Tibial nerve (tissue), 4 donors: Measurements from ENCODE around the gene INTS13. TPM values are rescaled to one million over a fixed set of nuclear protein-coding genes. Genes with fewer than 3 reads are reported as not detected.
"Not testable (repeated sequence)": the region's sequence is repeated elsewhere in the genome, so short reads cannot be mapped to it uniquely, and the experiment has no call there.

ENCODE experiments used
- DNase-seq, 2 donors: peaks; one replicate each; pipeline ENCODE4 v3.0.0-alpha.2; 2019; ENCODE audit warnings: low spot score in 2 of 2
- H3K27ac ChIP-seq, 4 donors: fragments of 200-600 bp; sonication (generic) in 3 of 4; one replicate each; pipeline ENCODE4 v1.5.1; 2017 to 2019; ENCODE audit warnings: mild to moderate bottlenecking in 1 of 4
- H3K27me3 ChIP-seq, 2 donors: fragments of 200-600 bp; sonication (generic) in 1 of 2; one replicate each; pipeline versions ENCODE4 v1.5.1 to v1.6.0; 2017 to 2019
- H3K36me3 ChIP-seq, 3 donors: fragments of 200-600 bp; sonication (generic); one replicate each; pipeline ENCODE4 v1.5.1; 2018 to 2019
- H3K4me1 ChIP-seq, 4 donors: fragments of 200-600 bp; sonication (generic) in 3 of 4; one replicate each; pipeline ENCODE4 v1.5.1; 2017 to 2019
- H3K4me3 ChIP-seq, 4 donors: fragments of 200-600 bp; sonication (generic) in 3 of 4; one replicate each; pipeline ENCODE4 v1.5.1; 2017 to 2019; ENCODE audit warnings: mild to moderate bottlenecking in 1 of 4, moderate library complexity in 1 of 4
- H3K9me3 ChIP-seq, 4 donors: fragments of 200-600 bp; sonication (generic) in 3 of 4; one replicate each; pipeline ENCODE4 v1.5.1; 2017 to 2019
- EP300 ChIP-seq, 2 donors: sonication (generic); formaldehyde crosslinking; IDR thresholded peaks; one replicate each; pipeline ENCODE4 v1.6.1; 2017; ENCODE audit warnings: antibody characterized with exemption in 2 of 2, mild to moderate bottlenecking in 1 of 2
- POLR2A ChIP-seq, 2 donors: fragments of 450-650 bp; IDR thresholded peaks; one replicate each; pipeline ENCODE4 v1.6.1; 2017; ENCODE audit warnings: antibody characterized with exemption in 2 of 2, mild to moderate bottlenecking in 2 of 2, moderate library complexity in 2 of 2
- WGBS, 2 donors: methylation state at CpG; one replicate each; pipeline ENCODE4 v1.1.5; 2018; 5-methylcytosine and 5-hydroxymethylcytosine counted together
- total RNA-seq, 4 donors: library from RNA; depleted of rRNA; stranded (reverse); fragments of >200 nt; gene quantifications; one replicate each; pipeline ENCODE4 v1.1.0, GENCODE V29; 2016
- TF ChIP-seq, protein P1 (sequence below), 5 experiments: fragments of 200-600 bp in 3 of 5; fragments of 450-650 bp in 2 of 5; sonication (generic) in 3 of 5; IDR thresholded peaks; one replicate each; pipeline ENCODE4 v1.5.1; 2016 to 2019; ENCODE audit warnings: antibody characterized with exemption in 5 of 5, mild to moderate bottlenecking in 3 of 5, moderate library complexity in 2 of 5

Gene INTS13
- total RNA-seq, 4 donors from 2014 or later, result 12.4 to 31.5 (median 19.5) TPM

DNA sequence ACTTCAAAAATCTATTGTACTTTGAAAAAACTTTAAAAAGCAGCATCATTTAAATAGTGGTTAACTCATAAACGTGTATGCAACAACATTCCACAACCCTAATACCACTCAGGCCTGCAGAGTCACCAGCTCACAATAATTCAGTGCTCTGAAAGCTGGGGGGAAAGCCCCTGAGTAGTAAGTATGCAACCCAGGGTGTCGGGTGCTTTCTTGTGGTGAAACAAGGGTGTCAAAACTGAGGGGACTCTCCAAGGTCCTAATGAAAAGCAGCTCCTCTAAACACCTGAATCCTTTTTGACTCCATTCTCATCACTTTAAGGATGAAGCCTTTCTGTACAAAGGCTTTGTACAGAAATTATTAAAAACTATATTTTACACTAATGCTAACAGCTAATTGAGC, 34.2 kb upstream of the INTS13 start:
- Histone ChIP-seq H3K36me3 (peaks cover 0 to 90% (median 9%) of the 10 kb centered on the region in 3 donors), H3K27ac (no peak overlapping the region), H3K9me3 (no peaks in the 10 kb centered on the region), H3K4me1 (no peaks in the 10 kb centered on the region), H3K27me3 (no peaks in the 10 kb centered on the region), H3K4me3 (no peak overlapping the region)
- no peak for DNase-seq
- TF ChIP-seq EP300 (IDR thresholded peaks at IDR 0.05) (no peak), POLR2A (IDR thresholded peaks at IDR 0.05) (no peak)
- TF ChIP-seq, protein P1, sequence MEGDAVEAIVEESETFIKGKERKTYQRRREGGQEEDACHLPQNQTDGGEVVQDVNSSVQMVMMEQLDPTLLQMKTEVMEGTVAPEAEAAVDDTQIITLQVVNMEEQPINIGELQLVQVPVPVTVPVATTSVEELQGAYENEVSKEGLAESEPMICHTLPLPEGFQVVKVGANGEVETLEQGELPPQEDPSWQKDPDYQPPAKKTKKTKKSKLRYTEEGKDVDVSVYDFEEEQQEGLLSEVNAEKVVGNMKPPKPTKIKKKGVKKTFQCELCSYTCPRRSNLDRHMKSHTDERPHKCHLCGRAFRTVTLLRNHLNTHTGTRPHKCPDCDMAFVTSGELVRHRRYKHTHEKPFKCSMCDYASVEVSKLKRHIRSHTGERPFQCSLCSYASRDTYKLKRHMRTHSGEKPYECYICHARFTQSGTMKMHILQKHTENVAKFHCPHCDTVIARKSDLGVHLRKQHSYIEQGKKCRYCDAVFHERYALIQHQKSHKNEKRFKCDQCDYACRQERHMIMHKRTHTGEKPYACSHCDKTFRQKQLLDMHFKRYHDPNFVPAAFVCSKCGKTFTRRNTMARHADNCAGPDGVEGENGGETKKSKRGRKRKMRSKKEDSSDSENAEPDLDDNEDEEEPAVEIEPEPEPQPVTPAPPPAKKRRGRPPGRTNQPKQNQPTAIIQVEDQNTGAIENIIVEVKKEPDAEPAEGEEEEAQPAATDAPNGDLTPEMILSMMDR (IDR thresholded peaks at IDR 0.05), result no peak
- WGBS, 2 donors, result 74 to 80% methylated on average over 2 of the region's 2 CpGs

DNA sequence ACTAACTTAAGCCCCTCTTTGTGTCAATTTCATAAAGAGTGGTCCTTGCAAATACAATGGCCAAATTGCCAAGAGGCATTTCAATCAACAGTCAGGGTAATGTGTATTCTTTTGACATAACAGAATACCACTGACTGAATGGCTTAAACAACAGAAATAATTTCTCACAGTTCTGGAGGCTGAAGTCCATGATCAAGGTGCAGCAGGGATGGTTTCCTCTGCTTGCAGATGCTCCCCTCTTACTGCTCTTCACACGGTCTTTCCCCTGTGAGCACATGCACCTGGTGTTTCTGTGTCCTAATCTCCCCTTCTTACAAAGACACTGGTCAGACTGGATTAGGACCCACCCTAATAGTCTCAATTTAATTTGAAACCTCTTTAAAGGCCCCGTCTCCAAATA, 32.4 kb upstream of the INTS13 start:
- Histone ChIP-seq H3K4me1 (no peaks in the 10 kb centered on the region), H3K9me3 (no peaks in the 10 kb centered on the region), H3K27me3 (no peaks in the 10 kb centered on the region), H3K27ac (no peak overlapping the region), H3K36me3 (peaks cover 0 to 77% (median 9%) of the 10 kb centered on the region in 3 donors), H3K4me3 (no peak overlapping the region)
- no peak for DNase-seq
- TF ChIP-seq POLR2A (IDR thresholded peaks at IDR 0.05), result no peak
- WGBS, 2 donors, result 90 to 94% methylated on average over 2 of the region's 2 CpGs

DNA sequence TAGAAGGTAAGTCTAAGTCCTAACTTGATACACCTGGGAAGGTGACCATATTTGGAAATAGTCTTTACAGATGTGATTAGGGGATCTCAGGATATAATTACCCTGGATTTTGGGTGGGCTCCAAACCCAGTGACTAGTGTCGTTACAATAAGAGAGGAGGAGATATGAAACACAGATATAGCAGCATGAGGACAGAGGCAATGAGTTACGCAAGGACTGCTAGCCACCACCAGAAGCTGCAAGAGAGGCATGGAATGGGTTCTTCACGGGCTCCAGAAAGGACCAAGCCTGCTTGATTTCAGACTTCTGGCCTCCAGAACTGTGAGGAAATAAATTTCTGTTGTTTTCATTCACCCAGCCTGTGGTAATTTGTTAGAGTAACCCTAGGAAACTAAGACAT, 29.1 kb upstream of the INTS13 start:
- no peak overlapping the region for H3K27ac ChIP-seq
- 93 to 95% methylated on average over 3 of the region's 3 CpGs for WGBS, 2 donors
- no peaks in the 10 kb centered on the region for H3K4me1 ChIP-seq
- DNase-seq, result no peak
- H3K9me3 ChIP-seq, result no peaks in the 10 kb centered on the region
- no peak overlapping the region for H3K4me3 ChIP-seq
- TF ChIP-seq, protein P1 (IDR thresholded peaks at IDR 0.05), result no peak
- no peak for TF ChIP-seq EP300 (IDR thresholded peaks at IDR 0.05)
- no peak for TF ChIP-seq POLR2A (IDR thresholded peaks at IDR 0.05)
- H3K36me3 ChIP-seq, result peaks cover 0 to 63% (median 0%) of the 10 kb centered on the region in 3 donors
- no peaks in the 10 kb centered on the region for H3K27me3 ChIP-seq

DNA sequence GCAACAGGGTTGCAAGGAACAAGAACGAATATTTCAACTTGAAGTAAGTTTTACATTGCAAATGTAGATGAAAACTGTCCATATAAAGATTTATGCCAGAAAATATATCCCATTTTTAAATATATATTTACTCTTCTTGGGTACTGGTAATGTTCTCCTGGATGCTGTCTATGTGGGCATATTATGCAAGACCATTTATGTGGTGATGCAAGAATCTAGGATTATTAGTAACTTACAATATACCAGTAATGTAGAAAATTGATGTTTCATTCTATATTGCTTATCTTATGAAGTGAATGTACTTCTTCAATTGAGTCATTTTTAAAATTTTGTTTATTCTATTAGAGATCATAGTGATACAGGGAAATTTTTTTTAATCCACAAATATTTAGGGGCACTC, 25.6 kb upstream of the INTS13 start:
- WGBS, 2 donors, result 95 to 98% methylated on average over 1 of the region's 1 CpG
- Histone ChIP-seq H3K27me3 (no peaks in the 10 kb centered on the region), H3K36me3 (peaks cover 0 to 48% (median 0%) of the 10 kb centered on the region in 3 donors), H3K27ac (no peak overlapping the region), H3K4me1 (no peaks in the 10 kb centered on the region), H3K4me3 (no peak overlapping the region), H3K9me3 (no peaks in the 10 kb centered on the region)
- DNase-seq, result no peak
- TF ChIP-seq, protein P1 (IDR thresholded peaks at IDR 0.05), result no peak
- TF ChIP-seq POLR2A (IDR thresholded peaks at IDR 0.05), result no peak
- TF ChIP-seq EP300 (IDR thresholded peaks at IDR 0.05), result no peak

DNA sequence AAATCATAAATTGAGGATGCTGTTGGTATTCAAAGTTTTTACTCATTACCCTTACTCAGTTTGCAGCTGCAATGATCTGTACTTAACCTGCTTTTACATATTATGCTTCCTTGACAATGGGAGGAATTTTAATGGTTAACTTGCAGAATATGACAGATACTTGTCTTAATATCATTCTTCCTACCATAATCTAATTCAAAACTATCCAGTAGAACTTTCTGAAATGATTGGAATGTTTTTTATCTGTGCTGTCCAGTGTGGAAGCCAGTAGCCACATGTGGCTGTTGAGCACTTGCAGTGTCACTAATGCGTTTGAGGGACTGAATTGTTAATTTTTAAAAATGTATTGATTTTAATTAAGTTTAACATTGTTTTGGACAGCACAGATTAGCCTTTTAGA, 24.0 kb upstream of the INTS13 start:
- no peak for DNase-seq
- H3K4me3 ChIP-seq, result no peak overlapping the region
- 70 to 82% methylated on average over 1 of the region's 1 CpG for WGBS, 2 donors
- H3K4me1 ChIP-seq, result no peaks in the 10 kb centered on the region
- TF ChIP-seq POLR2A (IDR thresholded peaks at IDR 0.05) (no peak), EP300 (IDR thresholded peaks at IDR 0.05) (no peak)
- TF ChIP-seq, protein P1 (IDR thresholded peaks at IDR 0.05), result no peak
- no peak overlapping the region for H3K27ac ChIP-seq
- no peaks in the 10 kb centered on the region for H3K27me3 ChIP-seq
- peaks cover 0 to 48% (median 2%) of the 10 kb centered on the region in 3 donors for H3K36me3 ChIP-seq
- H3K9me3 ChIP-seq, result no peaks in the 10 kb centered on the region

DNA sequence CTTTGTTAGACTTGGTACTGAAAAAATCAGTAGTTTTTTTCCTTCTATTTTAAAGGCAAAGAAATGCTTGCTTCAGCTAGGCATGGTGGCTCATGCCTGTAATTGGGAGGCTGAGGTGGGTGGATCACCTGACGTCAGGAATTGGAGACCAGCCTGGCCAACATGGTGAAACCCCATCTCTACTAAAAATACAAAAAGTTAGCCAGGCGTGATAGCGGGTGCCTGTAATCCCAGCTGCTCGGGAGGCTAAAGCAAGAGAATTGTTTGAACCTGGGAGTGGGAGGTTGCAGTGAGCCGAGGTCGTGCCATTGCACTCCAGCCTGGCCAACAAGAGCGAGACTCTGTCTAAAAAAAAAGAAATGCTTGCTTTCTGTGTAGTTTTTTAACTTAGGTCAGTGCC, 23.6 kb upstream of the INTS13 start:
- not testable (repeated sequence) for H3K4me3 ChIP-seq, H3K9me3 ChIP-seq, H3K27ac ChIP-seq, H3K27me3 ChIP-seq, H3K4me1 ChIP-seq, DNase-seq
- peaks cover 0 to 49% (median 5%) of the 10 kb centered on the region in 3 donors for H3K36me3 ChIP-seq
- WGBS, 2 donors, result 70 to 77% methylated on average over 7 of the region's 7 CpGs
